Measurements from ENCODE around the gene AMFR. TPM values are rescaled to one million over a fixed set of nuclear protein-coding genes. Genes with fewer than 3 reads are reported as not detected.

The AMFR gene
- total and polyA plus RNA-seq, 2 of the 13 experiments (the other 11 are each of a cell fraction or from before 2014, with no cell fraction given), result 52.9 to 108 TPM

DNA sequence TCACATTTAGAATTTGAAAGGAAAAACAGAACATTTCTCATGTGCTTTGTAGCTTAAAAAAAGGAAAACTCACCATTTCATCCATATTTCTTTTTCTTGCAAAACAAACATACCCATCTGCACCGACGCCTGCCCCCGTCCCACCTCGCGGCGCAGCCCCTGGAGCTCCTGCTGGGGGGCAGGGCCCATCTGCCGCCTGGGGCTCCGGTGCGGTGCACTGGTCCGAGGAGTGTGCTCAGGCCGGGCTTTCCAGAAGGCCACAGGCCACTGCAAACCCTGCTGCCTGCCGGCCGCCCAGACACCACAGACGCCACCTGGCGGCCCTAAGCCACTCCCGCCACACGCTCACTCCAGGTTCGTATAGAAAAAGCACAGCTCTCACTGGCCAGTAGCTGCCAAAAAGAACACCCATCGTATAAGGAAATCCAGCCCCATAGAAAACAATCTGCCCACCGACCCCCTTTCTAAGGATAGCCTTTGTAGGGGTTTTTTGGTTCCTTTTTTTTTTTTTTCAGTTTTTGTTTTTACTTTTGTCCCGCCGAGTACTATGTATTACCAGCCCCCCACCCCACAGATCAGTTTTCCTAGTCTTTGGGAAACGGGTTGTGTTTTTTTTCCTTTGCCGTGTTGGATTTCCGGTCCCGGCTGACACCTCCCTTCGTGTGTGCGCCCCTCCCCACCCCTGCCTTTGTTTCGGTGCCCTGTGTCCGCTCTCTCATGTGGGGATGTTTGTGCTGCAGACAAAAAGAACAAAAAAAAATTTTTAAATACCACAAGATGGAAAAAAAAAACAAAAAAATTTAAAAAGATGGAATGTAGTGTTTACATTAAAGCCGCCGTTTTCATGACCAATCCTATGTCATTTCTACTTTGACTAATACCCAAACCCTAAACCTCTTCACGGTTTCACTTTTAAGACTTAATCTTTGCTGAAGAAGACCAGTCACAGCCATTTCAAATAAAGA is 68.8 kb downstream of the AMFR start (continued):
- TF ChIP-seq ZNF652 (CRISPR knock-in tag; IDR thresholded peaks at IDR 0.05; ENCODE audit: borderline replicate concordance, low read depth) (no peak), FOXJ3 (CRISPR knock-in tag; IDR thresholded peaks at IDR 0.05; ENCODE audit: borderline replicate concordance) (no peak), ZNF431 (CRISPR knock-in tag; IDR thresholded peaks at IDR 0.05; ENCODE audit: borderline replicate concordance, low read depth) (no peak), ZFX (CRISPR knock-in tag; IDR thresholded peaks at IDR 0.05; ENCODE audit: low read depth) (peak; percentile 97), CBX5 (CRISPR knock-in tag; IDR thresholded peaks at IDR 0.05; ENCODE audit: borderline replicate concordance) (peak; percentile 91; the same call in 1 of the 2 replicates), NFE2L2 (IDR thresholded peaks at IDR 0.05; ENCODE audit: low read length) (no peak), PRMT3 (CRISPR knock-in tag; IDR thresholded peaks at IDR 0.05; ENCODE audit: borderline replicate concordance, low read depth) (peak; percentile 86; the same call in 1 of the 2 replicates), ZNF235 (CRISPR knock-in tag; IDR thresholded peaks at IDR 0.05; ENCODE audit: borderline replicate concordance) (no peak), RNF2 (conservative IDR thresholded peaks at IDR 0.05; ENCODE audit: low read depth) (0 out of 2 replicates have a peak, but pooled peaks have one; percentile 29), ZMAT3 (CRISPR knock-in tag; conservative IDR thresholded peaks at IDR 0.05) (no peak), ZNF678 (CRISPR knock-in tag; IDR thresholded peaks at IDR 0.05) (no peak), MEIS2 (CRISPR knock-in tag; IDR thresholded peaks at IDR 0.05) (no peak), ZC3H13 (CRISPR knock-in tag; IDR thresholded peaks at IDR 0.05) (no peak), SMYD3 (CRISPR knock-in tag; IDR thresholded peaks at IDR 0.05) (no peak), KDM5A (IDR thresholded peaks at IDR 0.05; ENCODE audit: borderline replicate concordance, low read length) (no peak), ZNF124 (CRISPR knock-in tag; IDR thresholded peaks at IDR 0.05) (peak; percentile 83; the same call in 1 of the 2 replicates), IKZF1 (IDR thresholded peaks at IDR 0.05) (no peak), MXD4 (CRISPR knock-in tag; IDR thresholded peaks at IDR 0.05) (peak; percentile 89), ZNF30 (CRISPR knock-in tag; IDR thresholded peaks at IDR 0.05) (no peak)
- TF ChIP-seq, protein P1, sequence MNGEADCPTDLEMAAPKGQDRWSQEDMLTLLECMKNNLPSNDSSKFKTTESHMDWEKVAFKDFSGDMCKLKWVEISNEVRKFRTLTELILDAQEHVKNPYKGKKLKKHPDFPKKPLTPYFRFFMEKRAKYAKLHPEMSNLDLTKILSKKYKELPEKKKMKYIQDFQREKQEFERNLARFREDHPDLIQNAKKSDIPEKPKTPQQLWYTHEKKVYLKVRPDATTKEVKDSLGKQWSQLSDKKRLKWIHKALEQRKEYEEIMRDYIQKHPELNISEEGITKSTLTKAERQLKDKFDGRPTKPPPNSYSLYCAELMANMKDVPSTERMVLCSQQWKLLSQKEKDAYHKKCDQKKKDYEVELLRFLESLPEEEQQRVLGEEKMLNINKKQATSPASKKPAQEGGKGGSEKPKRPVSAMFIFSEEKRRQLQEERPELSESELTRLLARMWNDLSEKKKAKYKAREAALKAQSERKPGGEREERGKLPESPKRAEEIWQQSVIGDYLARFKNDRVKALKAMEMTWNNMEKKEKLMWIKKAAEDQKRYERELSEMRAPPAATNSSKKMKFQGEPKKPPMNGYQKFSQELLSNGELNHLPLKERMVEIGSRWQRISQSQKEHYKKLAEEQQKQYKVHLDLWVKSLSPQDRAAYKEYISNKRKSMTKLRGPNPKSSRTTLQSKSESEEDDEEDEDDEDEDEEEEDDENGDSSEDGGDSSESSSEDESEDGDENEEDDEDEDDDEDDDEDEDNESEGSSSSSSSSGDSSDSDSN (CRISPR knock-in tag; IDR thresholded peaks at IDR 0.05), result peak; percentile 97
- TF ChIP-seq, protein P2, sequence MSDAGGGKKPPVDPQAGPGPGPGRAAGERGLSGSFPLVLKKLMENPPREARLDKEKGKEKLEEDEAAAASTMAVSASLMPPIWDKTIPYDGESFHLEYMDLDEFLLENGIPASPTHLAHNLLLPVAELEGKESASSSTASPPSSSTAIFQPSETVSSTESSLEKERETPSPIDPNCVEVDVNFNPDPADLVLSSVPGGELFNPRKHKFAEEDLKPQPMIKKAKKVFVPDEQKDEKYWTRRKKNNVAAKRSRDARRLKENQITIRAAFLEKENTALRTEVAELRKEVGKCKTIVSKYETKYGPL (CRISPR knock-in tag; IDR thresholded peaks at IDR 0.05), result no peak
- TF ChIP-seq, protein P3, sequence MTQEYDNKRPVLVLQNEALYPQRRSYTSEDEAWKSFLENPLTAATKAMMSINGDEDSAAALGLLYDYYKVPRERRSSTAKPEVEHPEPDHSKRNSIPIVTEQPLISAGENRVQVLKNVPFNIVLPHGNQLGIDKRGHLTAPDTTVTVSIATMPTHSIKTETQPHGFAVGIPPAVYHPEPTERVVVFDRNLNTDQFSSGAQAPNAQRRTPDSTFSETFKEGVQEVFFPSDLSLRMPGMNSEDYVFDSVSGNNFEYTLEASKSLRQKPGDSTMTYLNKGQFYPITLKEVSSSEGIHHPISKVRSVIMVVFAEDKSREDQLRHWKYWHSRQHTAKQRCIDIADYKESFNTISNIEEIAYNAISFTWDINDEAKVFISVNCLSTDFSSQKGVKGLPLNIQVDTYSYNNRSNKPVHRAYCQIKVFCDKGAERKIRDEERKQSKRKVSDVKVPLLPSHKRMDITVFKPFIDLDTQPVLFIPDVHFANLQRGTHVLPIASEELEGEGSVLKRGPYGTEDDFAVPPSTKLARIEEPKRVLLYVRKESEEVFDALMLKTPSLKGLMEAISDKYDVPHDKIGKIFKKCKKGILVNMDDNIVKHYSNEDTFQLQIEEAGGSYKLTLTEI (CRISPR knock-in tag; conservative IDR thresholded peaks at IDR 0.05), result no peak
- TF ChIP-seq, protein P4, sequence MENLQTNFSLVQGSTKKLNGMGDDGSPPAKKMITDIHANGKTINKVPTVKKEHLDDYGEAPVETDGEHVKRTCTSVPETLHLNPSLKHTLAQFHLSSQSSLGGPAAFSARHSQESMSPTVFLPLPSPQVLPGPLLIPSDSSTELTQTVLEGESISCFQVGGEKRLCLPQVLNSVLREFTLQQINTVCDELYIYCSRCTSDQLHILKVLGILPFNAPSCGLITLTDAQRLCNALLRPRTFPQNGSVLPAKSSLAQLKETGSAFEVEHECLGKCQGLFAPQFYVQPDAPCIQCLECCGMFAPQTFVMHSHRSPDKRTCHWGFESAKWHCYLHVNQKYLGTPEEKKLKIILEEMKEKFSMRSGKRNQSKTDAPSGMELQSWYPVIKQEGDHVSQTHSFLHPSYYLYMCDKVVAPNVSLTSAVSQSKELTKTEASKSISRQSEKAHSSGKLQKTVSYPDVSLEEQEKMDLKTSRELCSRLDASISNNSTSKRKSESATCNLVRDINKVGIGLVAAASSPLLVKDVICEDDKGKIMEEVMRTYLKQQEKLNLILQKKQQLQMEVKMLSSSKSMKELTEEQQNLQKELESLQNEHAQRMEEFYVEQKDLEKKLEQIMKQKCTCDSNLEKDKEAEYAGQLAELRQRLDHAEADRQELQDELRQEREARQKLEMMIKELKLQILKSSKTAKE (CRISPR knock-in tag; IDR thresholded peaks at IDR 0.05; ENCODE audit: borderline replicate concordance), result no peak
